Adrenal gland (tissue), 5 donors: ENCODE measurements around the gene CPHXL2.

Experiments
- POLR2A ChIP-seq, 2 donors: fragments of 450-650 bp; IDR thresholded peaks; one replicate each; pipeline ENCODE4 v1.6.1; 2017; ENCODE audit warnings: antibody characterized with exemption in 2 of 2, mild to moderate bottlenecking in 2 of 2, moderate library complexity in 1 of 2
- TF ChIP-seq, protein P1 (sequence below), 6 experiments: fragments of 450-650 bp in 4 of 6; fragments of 200-600 bp in 2 of 6; sonication (generic) in 1 of 6; IDR thresholded peaks; 1 replicate in 5 of 6; 2 replicates in 1 of 6; pipeline versions ENCODE4 v1.5.1 to v1.8.0; 2016 to 2021; ENCODE audit warnings: antibody characterized with exemption in 6 of 6, mild to moderate bottlenecking in 2 of 6, moderate library complexity in 1 of 6
- donor health status: DM: no; HTN: no; CAD: no.

DNA sequence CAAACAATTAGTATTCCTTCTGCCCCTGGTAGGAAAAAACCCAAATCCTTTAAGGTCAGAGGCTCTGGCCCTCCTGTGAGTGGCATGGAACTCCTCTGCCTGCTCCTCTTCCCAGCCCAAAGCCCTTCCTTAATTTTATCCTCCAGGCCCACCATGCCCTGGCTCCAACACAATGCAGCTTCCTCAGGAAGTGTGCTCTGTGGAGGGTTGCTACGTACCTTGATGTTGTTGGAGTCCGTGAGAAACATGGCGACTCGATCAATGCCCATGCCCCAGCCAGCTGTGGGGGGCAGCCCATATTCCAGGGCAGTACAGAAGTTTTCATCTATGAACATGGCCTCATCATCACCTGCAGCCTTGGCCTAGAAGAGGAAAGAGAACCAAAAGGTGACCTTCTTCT, 48.5 kb downstream of the CPHXL2 start:
- TF ChIP-seq, protein P1, sequence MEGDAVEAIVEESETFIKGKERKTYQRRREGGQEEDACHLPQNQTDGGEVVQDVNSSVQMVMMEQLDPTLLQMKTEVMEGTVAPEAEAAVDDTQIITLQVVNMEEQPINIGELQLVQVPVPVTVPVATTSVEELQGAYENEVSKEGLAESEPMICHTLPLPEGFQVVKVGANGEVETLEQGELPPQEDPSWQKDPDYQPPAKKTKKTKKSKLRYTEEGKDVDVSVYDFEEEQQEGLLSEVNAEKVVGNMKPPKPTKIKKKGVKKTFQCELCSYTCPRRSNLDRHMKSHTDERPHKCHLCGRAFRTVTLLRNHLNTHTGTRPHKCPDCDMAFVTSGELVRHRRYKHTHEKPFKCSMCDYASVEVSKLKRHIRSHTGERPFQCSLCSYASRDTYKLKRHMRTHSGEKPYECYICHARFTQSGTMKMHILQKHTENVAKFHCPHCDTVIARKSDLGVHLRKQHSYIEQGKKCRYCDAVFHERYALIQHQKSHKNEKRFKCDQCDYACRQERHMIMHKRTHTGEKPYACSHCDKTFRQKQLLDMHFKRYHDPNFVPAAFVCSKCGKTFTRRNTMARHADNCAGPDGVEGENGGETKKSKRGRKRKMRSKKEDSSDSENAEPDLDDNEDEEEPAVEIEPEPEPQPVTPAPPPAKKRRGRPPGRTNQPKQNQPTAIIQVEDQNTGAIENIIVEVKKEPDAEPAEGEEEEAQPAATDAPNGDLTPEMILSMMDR (IDR thresholded peaks at IDR 0.05): no peak
- no peak for TF ChIP-seq POLR2A (IDR thresholded peaks at IDR 0.05)
